Subcutaneous abdominal adipose tissue (tissue), 5 donors: ENCODE data around the gene PPP2R5D.

ENCODE experiments used
- H3K27ac ChIP-seq: one replicate; pipeline ENCODE4 v1.7.0; 2013; ENCODE audit warnings: low read depth, mild to moderate bottlenecking, inconsistent platforms, low read length, moderate library complexity
- H3K27me3 ChIP-seq, 5 donors: one replicate each; pipeline ENCODE4 v1.7.0; 2013; ENCODE audit warnings: low read length in 5 of 5, inconsistent platforms in 1 of 5; ENCODE audit not compliant: control insufficient read depth in 5 of 5, insufficient read depth in 4 of 5
- H3K36me3 ChIP-seq, 5 donors: one replicate each; pipeline ENCODE4 v1.7.0; 2013; ENCODE audit warnings: low read length in 5 of 5; ENCODE audit not compliant: control insufficient read depth in 5 of 5, insufficient read depth in 5 of 5
- H3K4me1 ChIP-seq, 5 donors: one replicate each; pipeline ENCODE4 v1.7.0; 2013; ENCODE audit warnings: low read length in 5 of 5, mild to moderate bottlenecking in 3 of 5, moderate library complexity in 1 of 5; ENCODE audit not compliant: control insufficient read depth in 5 of 5, insufficient read depth in 5 of 5
- H3K4me3 ChIP-seq, 5 donors: one replicate each; pipeline ENCODE4 v1.7.0; 2013; ENCODE audit warnings: low read length in 5 of 5, low read depth in 1 of 5
- H3K9ac ChIP-seq, 5 donors: one replicate each; pipeline ENCODE4 v1.7.0; 2013; ENCODE audit warnings: low read length in 5 of 5, mild to moderate bottlenecking in 4 of 5, moderate library complexity in 3 of 5
- H3K9me3 ChIP-seq, 5 donors: one replicate each; pipeline ENCODE4 v1.7.0; 2013; ENCODE audit warnings: low read length in 5 of 5; ENCODE audit not compliant: control insufficient read depth in 5 of 5
- donor health status: healthy.
- donor health status: healthy.
- donor health status: healthy.
- donor health status: healthy.
- donor health status: healthy.

The PPP2R5D gene

GRCh38 chr6:42971746-42972327 lies 12.5 kb upstream of the PPP2R5D start:
- Histone ChIP-seq H3K4me3 (no peak overlapping the region), H3K36me3 (peaks cover 0 to 55% (median 25%) of the 10 kb centered on the region in 5 donors), H3K27ac (no peak overlapping the region), H3K9ac (peak overlapping the region in 1 of 5 donors; percentile 45), H3K27me3 (no peaks in the 10 kb centered on the region), H3K4me1 (peaks cover 0 to 2% (median under 1%) of the 10 kb centered on the region in 5 donors), H3K9me3 (no peaks in the 10 kb centered on the region)

- H3K36me3 ChIP-seq = peaks cover 0 to 37% (median 13%) of the 10 kb centered on the region in 5 donors
These were observed 10.4 kb upstream of the PPP2R5D start for GRCh38 chr6:42973926-42974325.

GRCh38 chr6:42974919-42975505 lies 9.4 kb upstream of the PPP2R5D start:
- Histone ChIP-seq H3K9me3 (no peaks in the 10 kb centered on the region), H3K4me3 (no peak overlapping the region), H3K27me3 (no peaks in the 10 kb centered on the region), H3K4me1 (peaks cover 2 to 26% (median 22%) of the 10 kb centered on the region in 5 donors), H3K27ac (no peak overlapping the region), H3K36me3 (peaks cover 0 to 26% (median 7%) of the 10 kb centered on the region in 5 donors), H3K9ac (no peak overlapping the region)

More at GRCh38 chr6:42973926-42974325, 10.4 kb upstream of the PPP2R5D start:
- H3K4me1 ChIP-seq = peaks cover 0 to 17% (median 14%) of the 10 kb centered on the region in 5 donors
- H3K9ac ChIP-seq = no peak overlapping the region
- no peaks in the 10 kb centered on the region for H3K27me3 ChIP-seq
- H3K9me3 ChIP-seq = no peaks in the 10 kb centered on the region
- H3K27ac ChIP-seq = no peak overlapping the region
- H3K4me3 ChIP-seq = no peak overlapping the region

- Histone ChIP-seq H3K9me3 (no peaks in the 10 kb centered on the region), H3K4me1 (peaks cover 2 to 27% (median 22%) of the 10 kb centered on the region in 5 donors), H3K4me3 (peak overlapping the region; percentile 70 to 97 (median 83)), H3K36me3 (peaks cover 0 to 11% (median 4%) of the 10 kb centered on the region in 5 donors), H3K27me3 (no peaks in the 10 kb centered on the region), H3K9ac (peak overlapping the region; percentile 48 to 96 (median 88)), H3K27ac (peak overlapping the region; percentile 71)
These were observed 5.9 kb upstream of the PPP2R5D start for GRCh38 chr6:42978487-42978838.

- H3K4me3 ChIP-seq = peak within 1 kb of the TSS; percentile 82 to 97 (median 86)
- H3K4me1 ChIP-seq = peaks cover 7 to 32% (median 27%) of the 10 kb centered on the region in 5 donors
- peak within 1 kb of the TSS; percentile 71 for H3K27ac ChIP-seq
- peak within 1 kb of the TSS; percentile 48 to 96 (median 88) for H3K9ac ChIP-seq
- H3K36me3 ChIP-seq = peaks cover 0 to 6% (median 3%) of the 10 kb centered on the region in 5 donors
- H3K27me3 ChIP-seq = no peaks in the 10 kb centered on the region
- H3K9me3 ChIP-seq = no peaks in the 10 kb centered on the region
These were observed 5.4 kb upstream of the PPP2R5D start, which contains the start of gene PEX6 for GRCh38 chr6:42978839-42979522. Gene PEX6, minus strand, starts transcription at chr6:42979181. Its CDS starts 31 bp downstream, at chr6:42979150.

GRCh38 chr6:42979523-42980177 lies 4.7 kb upstream of the PPP2R5D start:
- Histone ChIP-seq H3K4me3 (peak overlapping the region; percentile 82 to 97 (median 86)), H3K4me1 (peaks cover 8 to 34% (median 27%) of the 10 kb centered on the region in 5 donors), H3K9ac (peak overlapping the region; percentile 2 to 96 (median 88)), H3K27me3 (no peaks in the 10 kb centered on the region), H3K36me3 (peaks cover 0 to 4% (median 2%) of the 10 kb centered on the region in 5 donors), H3K9me3 (no peaks in the 10 kb centered on the region), H3K27ac (peak overlapping the region; percentile 71)

GRCh38 chr6:42981836-42982235 lies 2.5 kb upstream of the PPP2R5D start:
- no peaks in the 10 kb centered on the region for H3K27me3 ChIP-seq
- H3K4me3 ChIP-seq = no peak overlapping the region
- H3K9me3 ChIP-seq = no peaks in the 10 kb centered on the region
- H3K27ac ChIP-seq = no peak overlapping the region
- no peak overlapping the region for H3K9ac ChIP-seq
- H3K4me1 ChIP-seq = peaks cover 15 to 52% (median 45%) of the 10 kb centered on the region in 5 donors
- no peaks in the 10 kb centered on the region for H3K36me3 ChIP-seq

- Histone ChIP-seq H3K4me1 (peaks cover 15 to 58% (median 46%) of the 10 kb centered on the region in 5 donors), H3K9ac (peak overlapping the region in 4 of 5 donors; percentile 77 to 85 (median 80)), H3K4me3 (peak overlapping the region; percentile 67 to 86 (median 77)), H3K36me3 (peaks cover 0 to 17% (median 10%) of the 10 kb centered on the region in 5 donors), H3K27ac (peak overlapping the region; percentile 88), H3K27me3 (no peaks in the 10 kb centered on the region), H3K9me3 (no peaks in the 10 kb centered on the region)
These were observed 630 bp downstream of the PPP2R5D start for GRCh38 chr6:42984924-42985475.

- Histone ChIP-seq H3K4me3 (no peak overlapping the region), H3K27me3 (no peaks in the 10 kb centered on the region), H3K9me3 (no peaks in the 10 kb centered on the region), H3K36me3 (peaks cover 0 to 32% (median 24%) of the 10 kb centered on the region in 5 donors), H3K9ac (peak overlapping the region in 1 of 5 donors; percentile 46), H3K27ac (no peak overlapping the region), H3K4me1 (peaks cover 15 to 57% (median 46%) of the 10 kb centered on the region in 5 donors)
These were observed 3.4 kb downstream of the PPP2R5D start for GRCh38 chr6:42987533-42988451.
